Smooth muscle cell of the coronary artery (primary cell): ENCODE results near the gene YARS2. TPM values are rescaled to one million over a fixed set of nuclear protein-coding genes. Genes with fewer than 3 reads are reported as not detected.

Experiments used
- total RNA-seq: library from RNA; depleted of rRNA; stranded (reverse); fragments of >200 nt; gene quantifications from 2 replicates; pipeline ENCODE4 v1.2.3, GENCODE V29; 2014; ENCODE audit warnings: low replicate concordance

YARS2 gene
- total RNA-seq: 11.1 and 26.2 TPM in 2 replicates

DNA sequence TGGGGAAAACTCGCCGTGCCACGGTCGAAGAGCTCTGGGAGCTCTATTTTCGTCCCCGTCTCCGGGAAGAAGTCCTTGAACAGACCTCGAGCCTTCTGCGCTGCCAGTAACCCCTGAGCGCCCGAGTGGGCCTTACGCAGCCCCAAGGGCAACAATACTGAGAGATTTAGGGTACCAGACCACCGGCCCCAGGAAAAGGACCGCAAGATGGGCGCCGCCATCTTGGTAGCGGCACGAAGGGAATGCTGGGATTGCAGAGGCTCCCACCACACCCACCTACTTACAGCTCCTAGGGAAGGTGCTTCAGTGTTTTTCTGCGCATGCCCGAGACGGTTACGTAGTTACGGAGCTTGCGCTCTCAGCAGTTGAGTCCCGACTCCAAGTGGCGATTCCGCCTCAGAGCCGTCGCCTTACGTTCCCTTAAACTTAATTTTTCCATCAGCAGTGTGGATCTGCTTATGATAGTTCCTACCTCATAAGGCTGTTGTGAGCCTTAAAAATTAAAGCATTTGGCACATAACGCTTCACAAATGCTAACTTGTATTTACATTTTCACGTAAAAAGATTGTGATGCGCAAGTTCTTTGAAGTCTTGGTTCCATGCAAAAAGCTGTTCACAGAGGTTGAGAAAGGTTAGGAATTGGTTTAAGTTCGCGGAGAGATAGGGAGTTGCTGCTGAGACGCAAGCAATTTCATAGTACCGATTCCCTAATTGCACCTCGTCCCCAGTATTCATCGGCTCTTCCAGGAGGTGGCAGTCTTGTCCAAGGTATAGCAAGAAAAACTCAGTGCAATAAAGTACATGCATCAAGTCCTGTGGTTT lies at the start of gene YARS2:
TSS of gene YARS2 (minus strand) at position 244 of the 822 bp plus-strand sequence. CDS start at position 221, 23 bp downstream.

Other genes starting within 250 kb of the YARS2 start
- gene DNM1L, start 76.6 kb downstream of the YARS2 start, total RNA-seq: 54.1 and 66.9 TPM in 2 replicates
- 0.35 and 2.3 TPM in 2 replicates for gene PKP2, start 140.9 kb upstream of the YARS2 start, total RNA-seq